PC-9 (cell line): ENCODE measurements around the gene OPN1SW. TPM values are rescaled to one million over a fixed set of nuclear protein-coding genes. Genes with fewer than 3 reads are reported as not detected.

ENCODE experiments used
- BruUV-seq: library from RNA; stranded (reverse); fragments of 400-500 nt; replicated peaks from 2 replicates; lab custom pipeline; 2021; lab: Mats Ljungman, UMichigan
- CTCF ChIA-PET: fragments of 300-600 bp; sonication (Branson Sonifier 250); formaldehyde crosslinking; loops from one replicate; lab custom pipeline; 2022; ENCODE audit warnings: antibody characterized with exemption; lab: Charles Lee
- POLR2A ChIA-PET: fragments of 300-600 bp; sonication (Branson Sonifier 250); formaldehyde crosslinking; loops from one replicate; lab custom pipeline; 2022; ENCODE audit warnings: antibody characterized with exemption; ENCODE audit not compliant: unreplicated experiment; lab: Charles Lee
- DNase-seq, 2 experiments: peaks; one replicate each; pipeline versions ENCODE4 v3.0.0 to v3.0.0-alpha.2; 2015 to 2022; ENCODE audit warnings: mixed read lengths in 1 of 2
- H2AFZ ChIP-seq: fragments of 200-600 bp; sonication (generic); 2 replicates; pipeline ENCODE4 v1.8.1; 2017; ENCODE audit warnings: antibody characterized with exemption
- H3F3A ChIP-seq: fragments of 200-600 bp; sonication (generic); 2 replicates; pipeline ENCODE4 v1.8.1; 2017; ENCODE audit warnings: antibody characterized with exemption, mild to moderate bottlenecking, low read depth; ENCODE audit not compliant: insufficient read depth
- H3K27ac ChIP-seq: fragments of 200-600 bp; sonication (generic); 2 replicates; pipeline ENCODE4 v1.6.1; 2016; ENCODE audit warnings: mixed run types
- H3K27me3 ChIP-seq: fragments of 200-600 bp; sonication (generic); 2 replicates; pipeline ENCODE4 v1.6.1; 2016; ENCODE audit warnings: low read depth, mixed run types; ENCODE audit not compliant: insufficient read depth
- H3K36me3 ChIP-seq: fragments of 200-600 bp; sonication (generic); 2 replicates; pipeline ENCODE4 v1.6.1; 2016; ENCODE audit warnings: low read depth, mixed run types
- H3K4me1 ChIP-seq: fragments of 200-600 bp; sonication (generic); replicated peaks from 2 replicates; pipeline ENCODE4 v1.6.1; 2016; ENCODE audit warnings: mixed run types; ENCODE audit not compliant: insufficient read depth
- H3K4me2 ChIP-seq: fragments of 200-600 bp; sonication (generic); 2 replicates; pipeline ENCODE4 v1.6.1; 2017; ENCODE audit warnings: mixed run types
- H3K4me3 ChIP-seq: fragments of 200-600 bp; sonication (generic); 2 replicates; pipeline ENCODE4 v1.6.1; 2016; ENCODE audit warnings: mixed run types
- H3K79me2 ChIP-seq: fragments of 200-600 bp; sonication (generic); 2 replicates; pipeline ENCODE4 v1.6.1; 2017; ENCODE audit warnings: low read depth, mixed run types
- H3K9me2 ChIP-seq: fragments of 200-600 bp; sonication (generic); 2 replicates; pipeline ENCODE4 v1.8.1; 2017; ENCODE audit warnings: mild to moderate bottlenecking; ENCODE audit not compliant: insufficient read depth
- H3K9me3 ChIP-seq: fragments of 200-600 bp; sonication (generic); 2 replicates; pipeline ENCODE4 v1.8.1; 2016; ENCODE audit warnings: low read depth; ENCODE audit not compliant: insufficient read depth
- H4K20me1 ChIP-seq: fragments of 200-600 bp; sonication (generic); 2 replicates; pipeline ENCODE4 v1.8.1; 2017; ENCODE audit not compliant: insufficient read depth
- CTCF ChIP-seq: fragments of 200-600 bp; sonication (generic); conservative IDR thresholded peaks from 2 replicates; pipeline ENCODE4 v1.6.1; 2017; ENCODE audit warnings: mixed run types, antibody characterized with exemption, mild to moderate bottlenecking, moderate library complexity
- EZH2 ChIP-seq: fragments of 200-600 bp; sonication (generic); IDR thresholded peaks from 2 replicates; pipeline ENCODE4 v1.8.0; 2017; ENCODE audit warnings: antibody characterized with exemption, low read depth
- intact Hi-C: fragments of 100-400 bp; cut with micrococcal nuclease; formaldehyde crosslinking; loops from one replicate; pipeline ENCODE4 v1.10.0; 2022; ENCODE audit not compliant: unreplicated experiment
- total RNA-seq: library from RNA; stranded (reverse); gene quantifications from 2 replicates; pipeline ENCODE4 v1.2.3, GENCODE V29; 2021

Gene OPN1SW
- total RNA-seq, 1 experiment from 2014 or later, result not detected

GRCh38 chr7:128763541-128763940, 12.1 kb downstream of the OPN1SW start:
- Histone ChIP-seq H3K4me1 (no peaks in the 10 kb centered on the region), H3K4me2 (no peak overlapping the region), H3K9me3 (no peaks in the 10 kb centered on the region), H3K27ac (no peak overlapping the region), H2AFZ (no peak overlapping the region), H3K79me2 (no peaks in the 10 kb centered on the region), H3K4me3 (no peak overlapping the region), H4K20me1 (peaks cover 7% of the 10 kb centered on the region; the same call in 1 of the 2 replicates), H3K27me3 (no peaks in the 10 kb centered on the region), H3K36me3 (peaks cover 54% of the 10 kb centered on the region), H3K9me2 (no peaks in the 10 kb centered on the region), H3F3A (0 out of 2 replicates have a peak, but pooled peaks cover 3% of the 10 kb centered on the region)
- TF ChIP-seq EZH2 (no peak), CTCF (no peak)
- ChIA-PET POLR2A (no interaction called here), CTCF (no interaction called here)
- DNase-seq, result no peak
- BruUV-seq, result no TSS peak
- intact Hi-C loops, result no loop called here

- intact Hi-C loops, result loop anchor here (10.0 kb wide), 1 partner anchor 206 kb away; no protein-coding TSS in a partner anchor
- ChIA-PET POLR2A (no interaction called here), CTCF (no interaction called here)
- DNase-seq, result no peak
- H3K4me3 ChIP-seq, result no peak overlapping the region
- H4K20me1 ChIP-seq, result peaks cover 23% of the 10 kb centered on the region
- no peaks in the 10 kb centered on the region for H3K4me1 ChIP-seq
- TF ChIP-seq CTCF (no peak), EZH2 (no peak)
- H3K9me2 ChIP-seq, result no peaks in the 10 kb centered on the region
- H3K27ac ChIP-seq, result no peak overlapping the region
- no TSS peak for BruUV-seq
- no peak overlapping the region for H2AFZ ChIP-seq
- H3K9me3 ChIP-seq, result no peaks in the 10 kb centered on the region
- H3F3A ChIP-seq, result 0 out of 2 replicates have a peak, but pooled peaks cover 3% of the 10 kb centered on the region
- H3K27me3 ChIP-seq, result no peaks in the 10 kb centered on the region
- H3K4me2 ChIP-seq, result no peak overlapping the region
- peaks cover 44% of the 10 kb centered on the region for H3K36me3 ChIP-seq
- H3K79me2 ChIP-seq, result no peaks in the 10 kb centered on the region; the same call in 1 of the 2 replicates
These were observed 16.4 kb downstream of the OPN1SW start for GRCh38 chr7:128759242-128759641.

- Histone ChIP-seq H3K27ac (no peak overlapping the region), H3K4me3 (no peak overlapping the region), H3K9me2 (no peaks in the 10 kb centered on the region), H3F3A (0 out of 2 replicates have a peak, but pooled peaks cover 3% of the 10 kb centered on the region), H3K4me1 (no peaks in the 10 kb centered on the region), H4K20me1 (peaks cover 23% of the 10 kb centered on the region), H2AFZ (no peak overlapping the region), H3K9me3 (no peaks in the 10 kb centered on the region), H3K4me2 (no peak overlapping the region), H3K27me3 (no peaks in the 10 kb centered on the region), H3K79me2 (no peaks in the 10 kb centered on the region; the same call in 1 of the 2 replicates), H3K36me3 (peaks cover 42% of the 10 kb centered on the region)
- CTCF ChIA-PET, result interaction anchor here (0.5 kb wide), 1 partner anchor 67 kb away, joined by 3 read pairs; no protein-coding TSS in a partner anchor
- no peak for TF ChIP-seq EZH2
- no peak for TF ChIP-seq CTCF
- no TSS peak for BruUV-seq
- intact Hi-C loops, result loop anchor here (10.0 kb wide), 1 partner anchor 206 kb away; no protein-coding TSS in a partner anchor
- POLR2A ChIA-PET, result no interaction called here
- no peak for DNase-seq
These were observed 17.0 kb downstream of the OPN1SW start for GRCh38 chr7:128758553-128758952.
